ENCODE measurements around the gene CLN3.

Gene CLN3

DNA sequence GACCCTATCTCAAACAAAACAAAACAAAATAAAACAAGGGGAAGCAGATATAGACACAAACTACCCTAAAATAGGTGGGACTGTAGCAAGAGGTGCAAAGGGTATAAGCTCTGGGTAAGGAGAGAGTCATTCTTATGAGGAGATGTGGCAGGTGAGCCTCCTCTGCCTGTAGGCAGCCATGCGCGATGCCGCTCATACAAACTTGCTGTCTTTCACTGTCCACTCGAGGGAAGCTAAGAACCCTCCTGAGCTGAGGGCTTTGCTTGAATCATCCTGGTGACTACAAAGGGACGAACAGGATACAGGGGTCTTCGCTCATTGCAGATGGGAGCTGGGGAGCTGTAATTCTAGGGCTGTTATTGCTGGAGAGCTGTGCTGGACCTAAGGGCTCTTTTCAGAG lies 29.6 kb upstream of the CLN3 start:
- H3F3A ChIP-seq (ENCODE audit: low read depth): no peaks in the 10 kb centered on the region
- no peaks in the 10 kb centered on the region for H3K4me1 ChIP-seq (ENCODE audit: insufficient read depth, low read length, poor library complexity, severe bottlenecking)
- no peaks in the 10 kb centered on the region for H3K9me3 ChIP-seq (ENCODE audit: insufficient read depth, low read depth, low read length)
- H3K4me2 ChIP-seq (ENCODE audit: low read depth, low read length, poor library complexity, severe bottlenecking): no peak overlapping the region
- no peaks in the 10 kb centered on the region for H3K27me3 ChIP-seq (ENCODE audit: insufficient read depth, low read length, poor library complexity, severe bottlenecking)
- H3K79me2 ChIP-seq (ENCODE audit: insufficient read depth, low read length): no peaks in the 10 kb centered on the region
- TF ChIP-seq, protein P1, sequence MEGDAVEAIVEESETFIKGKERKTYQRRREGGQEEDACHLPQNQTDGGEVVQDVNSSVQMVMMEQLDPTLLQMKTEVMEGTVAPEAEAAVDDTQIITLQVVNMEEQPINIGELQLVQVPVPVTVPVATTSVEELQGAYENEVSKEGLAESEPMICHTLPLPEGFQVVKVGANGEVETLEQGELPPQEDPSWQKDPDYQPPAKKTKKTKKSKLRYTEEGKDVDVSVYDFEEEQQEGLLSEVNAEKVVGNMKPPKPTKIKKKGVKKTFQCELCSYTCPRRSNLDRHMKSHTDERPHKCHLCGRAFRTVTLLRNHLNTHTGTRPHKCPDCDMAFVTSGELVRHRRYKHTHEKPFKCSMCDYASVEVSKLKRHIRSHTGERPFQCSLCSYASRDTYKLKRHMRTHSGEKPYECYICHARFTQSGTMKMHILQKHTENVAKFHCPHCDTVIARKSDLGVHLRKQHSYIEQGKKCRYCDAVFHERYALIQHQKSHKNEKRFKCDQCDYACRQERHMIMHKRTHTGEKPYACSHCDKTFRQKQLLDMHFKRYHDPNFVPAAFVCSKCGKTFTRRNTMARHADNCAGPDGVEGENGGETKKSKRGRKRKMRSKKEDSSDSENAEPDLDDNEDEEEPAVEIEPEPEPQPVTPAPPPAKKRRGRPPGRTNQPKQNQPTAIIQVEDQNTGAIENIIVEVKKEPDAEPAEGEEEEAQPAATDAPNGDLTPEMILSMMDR (conservative IDR thresholded peaks at IDR 0.05; ENCODE audit: low read length): no peak
- TF ChIP-seq EZH2phosphoT487 (IDR thresholded peaks at IDR 0.05; ENCODE audit: borderline replicate concordance): no peak
- H3K9ac ChIP-seq (ENCODE audit: low read depth, low read length, poor library complexity, severe bottlenecking): no peak overlapping the region
- no peak overlapping the region for H3K4me3 ChIP-seq (ENCODE audit: low read length, poor library complexity, severe bottlenecking)
- no peaks in the 10 kb centered on the region for H3K36me3 ChIP-seq (ENCODE audit: insufficient read depth, low read length)
- H2AFZ ChIP-seq (ENCODE audit: low read length): no peak overlapping the region
- H3K9me2 ChIP-seq (replicated peaks; ENCODE audit: low read depth, low read length): no peaks in the 10 kb centered on the region
- H4K20me1 ChIP-seq (ENCODE audit: insufficient read depth, low read length, poor library complexity, severe bottlenecking): no peaks in the 10 kb centered on the region

DNA sequence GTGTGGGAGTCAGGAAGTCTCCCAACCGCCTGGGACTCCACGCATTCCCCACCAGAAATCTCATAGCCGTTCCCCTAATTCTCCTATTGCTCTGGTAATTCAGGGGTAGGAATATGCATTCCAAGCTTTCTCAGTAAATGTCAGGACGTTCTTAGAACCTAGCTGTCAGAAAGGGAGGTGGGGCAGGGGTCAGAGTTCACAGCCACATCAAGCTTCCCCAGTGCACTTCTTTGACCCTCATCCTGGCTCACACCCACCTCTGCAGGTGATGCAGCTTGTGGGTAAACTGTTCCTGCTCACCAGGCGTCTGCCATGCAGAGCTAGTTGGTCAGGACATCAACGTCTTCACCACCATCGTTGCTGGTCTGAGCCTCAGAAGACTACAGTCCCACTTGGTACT lies 28.8 kb upstream of the CLN3 start:
- no peaks in the 10 kb centered on the region for H3K4me1 ChIP-seq (ENCODE audit: insufficient read depth, low read length, poor library complexity, severe bottlenecking)
- no peaks in the 10 kb centered on the region for H4K20me1 ChIP-seq (ENCODE audit: insufficient read depth, low read length, poor library complexity, severe bottlenecking)
- no peaks in the 10 kb centered on the region for H3K9me2 ChIP-seq (replicated peaks; ENCODE audit: low read depth, low read length)
- H3K27me3 ChIP-seq (ENCODE audit: insufficient read depth, low read length, poor library complexity, severe bottlenecking): no peaks in the 10 kb centered on the region
- TF ChIP-seq, protein P1 (conservative IDR thresholded peaks at IDR 0.05; ENCODE audit: low read length): no peak
- TF ChIP-seq EZH2phosphoT487 (IDR thresholded peaks at IDR 0.05; ENCODE audit: borderline replicate concordance): no peak
- H3K9ac ChIP-seq (ENCODE audit: low read depth, low read length, poor library complexity, severe bottlenecking): no peak overlapping the region
- H3K36me3 ChIP-seq (ENCODE audit: insufficient read depth, low read length): no peaks in the 10 kb centered on the region
- H3K79me2 ChIP-seq (ENCODE audit: insufficient read depth, low read length): no peaks in the 10 kb centered on the region
- no peaks in the 10 kb centered on the region for H3F3A ChIP-seq (ENCODE audit: low read depth)
- H2AFZ ChIP-seq (ENCODE audit: low read length): no peak overlapping the region
- H3K4me2 ChIP-seq (ENCODE audit: low read depth, low read length, poor library complexity, severe bottlenecking): no peak overlapping the region
- no peaks in the 10 kb centered on the region for H3K9me3 ChIP-seq (ENCODE audit: insufficient read depth, low read depth, low read length)
- no peak overlapping the region for H3K4me3 ChIP-seq (ENCODE audit: low read length, poor library complexity, severe bottlenecking)

DNA sequence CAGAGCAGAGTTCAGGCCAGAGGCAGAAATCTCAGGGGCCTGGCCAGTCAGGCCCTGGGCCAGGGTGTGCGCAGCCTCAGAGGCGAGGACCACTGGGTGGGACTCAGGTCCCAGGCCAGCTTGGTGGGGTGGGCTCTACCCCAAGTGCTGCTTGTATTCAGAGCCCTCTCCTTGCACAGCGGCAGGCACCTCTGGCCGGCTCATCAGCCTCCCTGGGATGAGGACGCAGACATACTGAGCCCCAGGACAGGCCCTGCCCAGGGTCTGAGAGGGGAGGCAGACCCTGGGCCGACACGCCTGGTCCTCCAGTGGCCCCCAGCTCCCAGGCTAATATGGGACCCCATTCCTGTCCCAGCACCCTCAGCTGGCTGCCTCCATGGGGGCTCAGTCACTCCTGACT lies 22.4 kb upstream of the CLN3 start:
- Histone ChIP-seq H3F3A (ENCODE audit: low read depth) (no peaks in the 10 kb centered on the region), H4K20me1 (ENCODE audit: insufficient read depth, low read length, poor library complexity, severe bottlenecking) (no peaks in the 10 kb centered on the region), H3K9me3 (ENCODE audit: insufficient read depth, low read depth, low read length) (no peaks in the 10 kb centered on the region), H3K9me2 (replicated peaks; ENCODE audit: low read depth, low read length) (no peaks in the 10 kb centered on the region), H3K4me3 (ENCODE audit: low read length, poor library complexity, severe bottlenecking) (no peak overlapping the region), H2AFZ (ENCODE audit: low read length) (peak overlapping the region; percentile 83), H3K4me2 (ENCODE audit: low read depth, low read length, poor library complexity, severe bottlenecking) (peak overlapping the region; percentile 37), H3K27me3 (ENCODE audit: insufficient read depth, low read length, poor library complexity, severe bottlenecking) (no peaks in the 10 kb centered on the region), H3K79me2 (ENCODE audit: insufficient read depth, low read length) (no peaks in the 10 kb centered on the region), H3K9ac (ENCODE audit: low read depth, low read length, poor library complexity, severe bottlenecking) (peak overlapping the region; percentile 36), H3K36me3 (ENCODE audit: insufficient read depth, low read length) (no peaks in the 10 kb centered on the region), H3K4me1 (ENCODE audit: insufficient read depth, low read length, poor library complexity, severe bottlenecking) (peaks cover 14% of the 10 kb centered on the region)
- TF ChIP-seq EZH2phosphoT487 (IDR thresholded peaks at IDR 0.05; ENCODE audit: borderline replicate concordance): no peak
- TF ChIP-seq, protein P1 (conservative IDR thresholded peaks at IDR 0.05; ENCODE audit: low read length): no peak

All from Loucy (cell line).